Astrocyte of the cerebellum (primary cell): ENCODE data around the gene ABCC1.
"Not testable (repeated sequence)": the region's sequence is repeated elsewhere in the genome, so short reads cannot be mapped to it uniquely, and the experiment has no call there.

Source experiments
- DNase-seq: peaks from one replicate; pipeline ENCODE4 v3.0.0-alpha.2; 2011; ENCODE audit warnings: low read depth
- H3K4me3 ChIP-seq: 2 replicates; pipeline ENCODE4 v1.5.1; 2011; ENCODE audit warnings: mild to moderate bottlenecking, low read depth, low read length, moderate library complexity
- in situ Hi-C: cut with HindIII; loops from 2 replicates; pipeline ENCODE4 v1.10.0; 2017; ENCODE audit warnings: low sequenced_read_pairs
- TF ChIP-seq, protein P1 (sequence below): IDR thresholded peaks from 2 replicates; pipeline ENCODE4 v1.5.1; 2012; ENCODE audit warnings: low read length, low read depth, moderate library complexity, mild to moderate bottlenecking; ENCODE audit errors: missing control alignments

The ABCC1 gene

DNA sequence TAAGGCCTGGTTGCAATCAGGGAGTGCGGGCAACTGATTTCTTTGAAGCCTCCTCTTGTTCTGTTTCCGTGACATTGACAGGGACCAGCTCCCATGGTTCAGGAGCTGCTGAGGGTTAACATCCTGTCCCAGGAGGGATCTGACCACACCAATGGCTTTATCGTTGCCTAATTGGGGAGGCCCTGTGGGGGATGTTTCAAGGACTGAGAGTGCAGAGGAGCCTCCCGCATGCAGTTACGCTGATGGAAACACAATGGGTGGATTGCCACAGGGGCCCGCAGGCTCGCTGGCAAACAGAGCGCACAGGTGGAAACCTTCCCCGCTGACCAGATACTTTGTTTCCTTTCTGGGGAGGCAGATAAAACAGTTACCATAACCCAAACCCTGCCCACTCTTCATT, 23.8 kb upstream of the ABCC1 start:
- TF ChIP-seq, protein P1, sequence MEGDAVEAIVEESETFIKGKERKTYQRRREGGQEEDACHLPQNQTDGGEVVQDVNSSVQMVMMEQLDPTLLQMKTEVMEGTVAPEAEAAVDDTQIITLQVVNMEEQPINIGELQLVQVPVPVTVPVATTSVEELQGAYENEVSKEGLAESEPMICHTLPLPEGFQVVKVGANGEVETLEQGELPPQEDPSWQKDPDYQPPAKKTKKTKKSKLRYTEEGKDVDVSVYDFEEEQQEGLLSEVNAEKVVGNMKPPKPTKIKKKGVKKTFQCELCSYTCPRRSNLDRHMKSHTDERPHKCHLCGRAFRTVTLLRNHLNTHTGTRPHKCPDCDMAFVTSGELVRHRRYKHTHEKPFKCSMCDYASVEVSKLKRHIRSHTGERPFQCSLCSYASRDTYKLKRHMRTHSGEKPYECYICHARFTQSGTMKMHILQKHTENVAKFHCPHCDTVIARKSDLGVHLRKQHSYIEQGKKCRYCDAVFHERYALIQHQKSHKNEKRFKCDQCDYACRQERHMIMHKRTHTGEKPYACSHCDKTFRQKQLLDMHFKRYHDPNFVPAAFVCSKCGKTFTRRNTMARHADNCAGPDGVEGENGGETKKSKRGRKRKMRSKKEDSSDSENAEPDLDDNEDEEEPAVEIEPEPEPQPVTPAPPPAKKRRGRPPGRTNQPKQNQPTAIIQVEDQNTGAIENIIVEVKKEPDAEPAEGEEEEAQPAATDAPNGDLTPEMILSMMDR, result no peak
- in situ Hi-C loops, result no loop called here
- DNase-seq, result no peak
- no peak overlapping the region for H3K4me3 ChIP-seq

DNA sequence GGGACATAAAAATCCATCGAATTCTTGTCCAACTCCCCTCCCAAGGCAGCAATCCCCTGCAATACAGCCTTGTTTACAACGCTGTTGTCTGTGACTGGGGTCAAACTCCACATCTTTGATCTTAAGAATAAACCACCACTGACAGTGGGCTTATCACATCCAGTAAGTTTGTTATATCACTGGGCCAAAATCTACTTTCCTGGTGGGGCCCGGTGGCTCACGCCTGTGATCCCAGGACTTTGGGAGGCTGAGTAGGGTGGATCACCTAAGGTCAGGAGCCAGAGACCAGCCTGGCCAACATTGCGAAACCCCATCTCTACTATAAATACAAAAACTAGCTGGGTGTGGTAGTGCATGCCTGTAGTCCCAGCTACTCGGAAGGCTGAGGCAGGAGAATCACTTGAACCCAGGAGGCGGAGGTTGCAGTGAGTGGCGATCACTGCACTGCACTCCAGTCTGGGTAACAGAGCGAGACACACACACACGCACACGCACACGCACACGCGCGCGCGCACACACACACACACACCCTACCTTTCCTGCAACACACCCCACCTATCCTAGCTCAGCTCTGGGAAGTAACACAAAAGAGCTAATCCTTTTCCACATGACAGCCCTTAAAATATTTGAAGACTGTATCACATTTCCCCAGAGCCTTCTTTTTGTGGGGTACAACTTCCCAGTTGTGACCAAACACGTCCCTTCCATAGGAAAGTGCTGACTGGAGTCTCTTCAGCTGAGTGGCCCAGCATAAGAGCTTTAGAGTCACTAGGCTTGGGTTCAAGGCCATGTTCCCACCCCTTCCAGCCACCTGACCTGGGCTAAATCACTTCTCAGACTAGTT, 20.9 kb upstream of the ABCC1 start:
- in situ Hi-C loops, result no loop called here
- DNase-seq, result no peak
- TF ChIP-seq, protein P1, result no peak
- H3K4me3 ChIP-seq, result no peak overlapping the region

DNA sequence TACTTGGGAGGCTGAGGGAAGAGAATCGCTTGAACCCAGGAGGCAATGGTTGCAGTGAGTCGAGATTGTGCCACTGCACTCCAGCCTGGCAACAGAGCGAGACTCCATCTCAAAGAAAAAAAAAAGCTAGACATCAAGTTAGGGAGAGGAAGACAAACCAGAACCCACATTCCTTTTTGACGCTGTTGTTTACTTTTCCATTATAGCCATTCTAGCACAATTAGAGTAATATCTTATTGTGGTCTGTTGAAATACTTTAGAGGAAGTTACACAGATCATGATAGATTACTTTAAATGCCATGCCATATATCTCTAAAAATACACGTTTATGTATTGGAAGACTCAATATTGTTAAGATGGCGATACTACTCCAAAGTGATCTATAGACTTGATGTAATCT, 16.5 kb upstream of the ABCC1 start:
- DNase-seq, result no peak
- in situ Hi-C loops, result no loop called here
- H3K4me3 ChIP-seq, result no peak overlapping the region
- TF ChIP-seq, protein P1, result no peak

DNA sequence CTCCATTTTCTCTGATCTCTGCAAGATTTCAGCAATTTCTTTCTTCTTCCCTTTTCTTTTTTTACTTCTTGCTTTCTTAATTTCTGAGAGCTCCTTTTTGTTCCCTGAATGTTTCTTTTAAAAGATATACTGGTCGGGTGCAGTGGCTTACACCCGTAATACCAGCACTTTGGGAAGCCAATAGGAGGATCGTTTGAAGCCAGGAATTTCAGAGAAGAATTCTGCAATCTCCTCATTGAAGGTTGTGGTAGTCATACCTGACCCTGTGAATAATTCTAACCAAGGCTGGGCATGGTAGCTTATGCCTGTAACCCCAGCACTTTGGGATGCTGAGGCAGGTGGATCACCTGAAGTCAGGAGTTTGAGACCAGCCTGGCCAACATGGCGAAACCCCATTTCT, 15.6 kb upstream of the ABCC1 start:
- H3K4me3 ChIP-seq, result no peak overlapping the region
- DNase-seq, result no peak
- TF ChIP-seq, protein P1, result no peak
- in situ Hi-C loops, result no loop called here

DNA sequence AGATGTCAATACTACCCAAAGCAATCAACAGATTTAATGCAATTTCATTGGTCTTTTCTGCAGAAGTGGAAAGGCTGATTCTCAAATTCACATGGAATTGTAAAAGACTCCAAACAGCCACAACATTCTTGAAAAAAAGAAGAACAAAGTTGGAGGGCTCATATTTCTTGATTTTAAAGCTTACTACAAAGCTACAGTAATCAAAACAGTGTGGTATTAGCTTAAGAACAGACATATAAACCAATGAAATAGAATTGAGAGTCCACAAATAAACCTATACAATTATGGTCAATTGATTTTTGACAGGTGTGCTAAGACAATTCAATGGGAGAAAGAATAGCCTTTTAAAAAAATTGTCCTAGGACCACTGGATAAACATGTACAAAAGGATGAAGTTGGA, 14.4 kb upstream of the ABCC1 start:
- no peak for DNase-seq
- H3K4me3 ChIP-seq, result no peak overlapping the region
- TF ChIP-seq, protein P1, result no peak
- in situ Hi-C loops, result no loop called here

DNA sequence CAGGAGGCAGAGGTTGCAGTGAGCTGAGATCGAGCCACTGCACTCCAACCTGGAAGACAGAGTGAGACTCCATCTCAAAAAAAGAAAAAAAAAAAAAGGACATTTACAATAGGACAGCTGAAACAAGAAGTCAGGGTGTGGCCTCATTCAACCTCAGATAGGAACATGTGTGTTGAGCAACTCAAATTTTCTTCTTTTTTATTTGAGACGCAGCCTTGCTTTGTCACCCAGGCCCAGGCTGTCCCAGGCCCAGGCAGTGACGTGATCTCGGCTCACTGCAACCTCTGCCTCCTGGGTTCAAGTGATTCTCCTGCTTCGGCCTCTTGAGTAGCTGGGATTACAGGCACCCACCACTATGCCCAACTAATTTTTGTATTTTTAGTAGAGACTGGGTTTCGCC, 12.6 kb upstream of the ABCC1 start:
- H3K4me3 ChIP-seq, DNase-seq, in situ Hi-C loops: not testable (repeated sequence)

DNA sequence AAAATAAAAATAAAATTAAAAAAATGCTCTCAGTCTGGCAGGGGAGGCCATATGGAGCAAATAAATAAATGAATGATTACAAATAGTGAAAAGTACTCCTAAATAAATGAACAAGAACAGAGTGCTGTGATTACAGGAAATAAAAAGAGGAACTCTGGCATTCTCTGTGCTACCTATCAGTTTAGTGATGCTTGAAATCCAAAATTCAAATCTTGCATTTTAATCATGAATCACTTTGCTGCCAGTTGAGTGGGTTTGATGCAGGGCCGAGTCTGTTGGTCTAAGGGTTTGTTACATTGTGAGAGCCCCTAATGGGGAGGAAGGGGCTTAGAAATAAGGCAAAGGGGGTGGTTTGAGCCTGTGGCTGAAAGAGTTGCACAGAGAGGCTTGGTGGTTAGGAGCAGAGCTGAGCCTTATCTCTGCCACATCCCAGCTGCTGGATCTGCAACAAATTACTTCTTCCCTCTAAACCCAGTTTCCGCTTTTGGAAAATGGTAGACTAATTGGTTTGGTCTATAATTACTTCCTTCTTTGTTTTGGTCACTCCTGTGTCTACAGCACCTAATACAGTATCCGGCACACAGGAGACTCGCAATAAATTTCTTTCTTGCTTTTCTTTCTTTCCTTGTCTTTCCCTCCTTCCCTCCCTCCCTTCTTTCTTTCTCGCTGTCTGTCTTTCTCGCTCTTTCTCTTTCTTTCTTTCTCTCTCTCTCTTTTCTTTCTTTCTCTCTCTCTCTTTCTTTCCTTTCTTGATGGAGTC, 6.3 kb upstream of the ABCC1 start:
- no peak for DNase-seq
- in situ Hi-C loops, result no loop called here
- H3K4me3 ChIP-seq, result no peak overlapping the region
- TF ChIP-seq, protein P1, result no peak
